Panc1 (cell line): ENCODE results near the gene WDR76.

Experiments used
- POLR2AphosphoS5 ChIP-seq: IDR thresholded peaks from 2 replicates; pipeline ENCODE4 v1.6.1; 2012; ENCODE audit warnings: mild to moderate bottlenecking, low read depth, low read length, moderate library complexity
- SIN3A ChIP-seq: IDR thresholded peaks from 2 replicates; pipeline ENCODE4 v1.6.1; 2012; ENCODE audit warnings: low read depth, mild to moderate bottlenecking, low read length, moderate library complexity, borderline replicate concordance; ENCODE audit not compliant: insufficient read depth
- TCF7L2 ChIP-seq: IDR thresholded peaks from 2 replicates; pipeline ENCODE4 v1.6.1; 2011; ENCODE audit warnings: mild to moderate bottlenecking, low read depth, low read length, inconsistent platforms
- TF ChIP-seq, protein P1 (sequence below): fragments of 450-650 bp; IDR thresholded peaks from 2 replicates; pipeline ENCODE4 v1.5.1; 2017; ENCODE audit warnings: mild to moderate bottlenecking
- TF ChIP-seq, protein P2 (sequence below), 2 experiments: IDR thresholded peaks; 2 replicates each; pipeline ENCODE4 v1.6.1; 2011 to 2012; ENCODE audit warnings: low read depth in 2 of 2, control low read depth in 1 of 2, low read length in 1 of 2, mild to moderate bottlenecking in 1 of 2, moderate library complexity in 1 of 2; ENCODE audit not compliant: insufficient read depth in 1 of 2

DNA sequence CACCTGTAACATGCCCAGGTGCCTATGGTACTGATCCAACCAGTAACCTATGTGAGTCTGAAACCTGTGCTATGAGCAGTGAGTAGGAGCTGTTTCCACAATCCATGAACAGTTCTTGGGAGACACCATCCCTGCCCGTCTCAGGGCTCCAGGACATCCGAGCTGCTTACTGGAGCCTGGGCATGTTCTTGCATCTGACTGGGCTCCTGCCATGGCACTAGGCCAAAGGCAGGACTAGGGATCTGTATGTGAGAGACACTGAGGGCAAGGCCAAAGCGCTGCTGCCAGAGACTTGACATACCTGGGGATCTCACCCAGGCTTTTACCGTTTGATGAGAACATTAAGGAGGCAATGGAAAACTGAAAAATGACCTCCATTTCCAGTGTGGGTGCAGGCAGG is 59.8 kb downstream of the WDR76 start:
- TF ChIP-seq POLR2AphosphoS5, result no peak
- TF ChIP-seq, protein P1, sequence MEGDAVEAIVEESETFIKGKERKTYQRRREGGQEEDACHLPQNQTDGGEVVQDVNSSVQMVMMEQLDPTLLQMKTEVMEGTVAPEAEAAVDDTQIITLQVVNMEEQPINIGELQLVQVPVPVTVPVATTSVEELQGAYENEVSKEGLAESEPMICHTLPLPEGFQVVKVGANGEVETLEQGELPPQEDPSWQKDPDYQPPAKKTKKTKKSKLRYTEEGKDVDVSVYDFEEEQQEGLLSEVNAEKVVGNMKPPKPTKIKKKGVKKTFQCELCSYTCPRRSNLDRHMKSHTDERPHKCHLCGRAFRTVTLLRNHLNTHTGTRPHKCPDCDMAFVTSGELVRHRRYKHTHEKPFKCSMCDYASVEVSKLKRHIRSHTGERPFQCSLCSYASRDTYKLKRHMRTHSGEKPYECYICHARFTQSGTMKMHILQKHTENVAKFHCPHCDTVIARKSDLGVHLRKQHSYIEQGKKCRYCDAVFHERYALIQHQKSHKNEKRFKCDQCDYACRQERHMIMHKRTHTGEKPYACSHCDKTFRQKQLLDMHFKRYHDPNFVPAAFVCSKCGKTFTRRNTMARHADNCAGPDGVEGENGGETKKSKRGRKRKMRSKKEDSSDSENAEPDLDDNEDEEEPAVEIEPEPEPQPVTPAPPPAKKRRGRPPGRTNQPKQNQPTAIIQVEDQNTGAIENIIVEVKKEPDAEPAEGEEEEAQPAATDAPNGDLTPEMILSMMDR, result no peak
- no peak for TF ChIP-seq SIN3A
- TF ChIP-seq, protein P2, sequence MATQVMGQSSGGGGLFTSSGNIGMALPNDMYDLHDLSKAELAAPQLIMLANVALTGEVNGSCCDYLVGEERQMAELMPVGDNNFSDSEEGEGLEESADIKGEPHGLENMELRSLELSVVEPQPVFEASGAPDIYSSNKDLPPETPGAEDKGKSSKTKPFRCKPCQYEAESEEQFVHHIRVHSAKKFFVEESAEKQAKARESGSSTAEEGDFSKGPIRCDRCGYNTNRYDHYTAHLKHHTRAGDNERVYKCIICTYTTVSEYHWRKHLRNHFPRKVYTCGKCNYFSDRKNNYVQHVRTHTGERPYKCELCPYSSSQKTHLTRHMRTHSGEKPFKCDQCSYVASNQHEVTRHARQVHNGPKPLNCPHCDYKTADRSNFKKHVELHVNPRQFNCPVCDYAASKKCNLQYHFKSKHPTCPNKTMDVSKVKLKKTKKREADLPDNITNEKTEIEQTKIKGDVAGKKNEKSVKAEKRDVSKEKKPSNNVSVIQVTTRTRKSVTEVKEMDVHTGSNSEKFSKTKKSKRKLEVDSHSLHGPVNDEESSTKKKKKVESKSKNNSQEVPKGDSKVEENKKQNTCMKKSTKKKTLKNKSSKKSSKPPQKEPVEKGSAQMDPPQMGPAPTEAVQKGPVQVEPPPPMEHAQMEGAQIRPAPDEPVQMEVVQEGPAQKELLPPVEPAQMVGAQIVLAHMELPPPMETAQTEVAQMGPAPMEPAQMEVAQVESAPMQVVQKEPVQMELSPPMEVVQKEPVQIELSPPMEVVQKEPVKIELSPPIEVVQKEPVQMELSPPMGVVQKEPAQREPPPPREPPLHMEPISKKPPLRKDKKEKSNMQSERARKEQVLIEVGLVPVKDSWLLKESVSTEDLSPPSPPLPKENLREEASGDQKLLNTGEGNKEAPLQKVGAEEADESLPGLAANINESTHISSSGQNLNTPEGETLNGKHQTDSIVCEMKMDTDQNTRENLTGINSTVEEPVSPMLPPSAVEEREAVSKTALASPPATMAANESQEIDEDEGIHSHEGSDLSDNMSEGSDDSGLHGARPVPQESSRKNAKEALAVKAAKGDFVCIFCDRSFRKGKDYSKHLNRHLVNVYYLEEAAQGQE (IDR thresholded peaks at IDR 0.05; ENCODE audit: insufficient read depth in 1 of 2, low read depth in 2 of 2, low read length in 1 of 2), result no peak
- TF ChIP-seq TCF7L2, result no peak
